AG10803 (cell line): Measurements from ENCODE around the gene AFF4.

Source experiments
- DNase-seq: peaks from one replicate; pipeline ENCODE4 v3.0.0; 2010; ENCODE audit warnings: low read depth
- H3K4me3 ChIP-seq: 2 replicates; pipeline ENCODE4 v1.5.1; 2011; ENCODE audit warnings: mild to moderate bottlenecking, low read length, control low read depth
- CTCF ChIP-seq: conservative IDR thresholded peaks from 2 replicates; pipeline ENCODE4 v1.5.1; 2011; ENCODE audit warnings: mild to moderate bottlenecking, low read length, control low read depth, inconsistent platforms

AFF4 gene

GRCh38 chr5:132927355-132928061 is 35.9 kb downstream of the AFF4 start:
- DNase-seq = no peak
- no peak for TF ChIP-seq CTCF
- no peak overlapping the region for H3K4me3 ChIP-seq

GRCh38 chr5:132926437-132926836 is 37.0 kb downstream of the AFF4 start:
- DNase-seq = no peak
- H3K4me3 ChIP-seq = no peak overlapping the region
- TF ChIP-seq CTCF = no peak

- no peak overlapping the region for H3K4me3 ChIP-seq
- DNase-seq = no peak
- no peak for TF ChIP-seq CTCF
Observed at GRCh38 chr5:132916086-132916485, 47.3 kb downstream of the AFF4 start.

GRCh38 chr5:132915681-132916080 is 47.8 kb downstream of the AFF4 start:
- no peak overlapping the region for H3K4me3 ChIP-seq
- TF ChIP-seq CTCF = no peak
- no peak for DNase-seq

- H3K4me3 ChIP-seq = no peak overlapping the region
- TF ChIP-seq CTCF = no peak
- DNase-seq = no peak
Observed at GRCh38 chr5:132909702-132910101, 53.7 kb downstream of the AFF4 start.

GRCh38 chr5:132907161-132907560 is 56.3 kb downstream of the AFF4 start:
- H3K4me3 ChIP-seq = no peak overlapping the region
- no peak for TF ChIP-seq CTCF

GRCh38 chr5:132905938-132906337 is 57.5 kb downstream of the AFF4 start:
- peak; percentile 62 for DNase-seq
- TF ChIP-seq CTCF = peak; percentile 25; the same call in 1 of the 2 replicates
- H3K4me3 ChIP-seq = no peak overlapping the region

More at GRCh38 chr5:132907161-132907560, 56.3 kb downstream of the AFF4 start:
- DNase-seq = no peak
